ENCODE results near the gene SIRT2.
"Not testable (repeated sequence)": the region's sequence is repeated elsewhere in the genome, so short reads cannot be mapped to it uniquely, and the experiment has no call there.

The SIRT2 gene

GRCh38 chr19:38830039-38830733 is 69.2 kb downstream of the SIRT2 start:
- no peak for DNase-seq (ENCODE audit: low read depth in 2 of 2, low spot score in 1 of 2)

DNA sequence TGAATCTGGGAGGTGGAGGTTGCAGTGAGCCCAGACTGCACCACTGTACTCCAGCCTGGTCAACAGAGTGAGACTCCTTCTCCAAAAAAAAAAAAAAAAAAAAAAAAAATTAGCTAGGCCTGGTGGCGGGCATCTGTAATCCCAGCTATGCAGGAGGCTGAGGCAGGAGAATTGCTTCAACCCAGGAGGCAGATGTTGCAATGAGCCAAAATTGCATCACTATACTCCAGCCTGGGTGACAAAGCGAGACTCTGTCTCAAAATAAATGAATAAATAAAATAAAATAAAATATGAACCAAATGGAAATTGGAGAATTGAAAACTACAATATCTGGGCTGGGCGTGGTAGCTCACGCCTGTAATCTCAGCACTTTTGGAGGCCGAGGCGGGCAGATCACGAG is 70.2 kb downstream of the SIRT2 start:
- DNase-seq (ENCODE audit: low read depth in 2 of 2, low spot score in 1 of 2) = not testable (repeated sequence)
